GM19468 (cell line): ENCODE measurements around the gene CIB4.

ENCODE experiments used
- ATAC-seq: cut with Tn5 transposase; IDR thresholded peaks from one replicate; pipeline ENCODE4 v1.9.1; 2021; ENCODE audit warnings: mild to moderate bottlenecking, moderate library complexity, moderate number of reproducible peaks; ENCODE audit not compliant: unreplicated experiment; ENCODE audit errors: extremely low read depth

Gene CIB4

GRCh38 chr2:26590508-26590907 is 50.7 kb downstream of the CIB4 start:
- no peak for ATAC-seq

GRCh38 chr2:26588576-26588975 is 52.6 kb downstream of the CIB4 start:
- ATAC-seq: no peak

GRCh38 chr2:26587994-26588393 is 53.2 kb downstream of the CIB4 start:
- ATAC-seq: no peak

GRCh38 chr2:26585966-26586365 is 55.2 kb downstream of the CIB4 start:
- ATAC-seq: no peak

GRCh38 chr2:26585100-26585499 is 56.1 kb downstream of the CIB4 start:
- ATAC-seq: no peak

- ATAC-seq: no peak
Measured at GRCh38 chr2:26584656-26585055, 56.5 kb downstream of the CIB4 start.

GRCh38 chr2:26584191-26584590 is 57.0 kb downstream of the CIB4 start:
- no peak for ATAC-seq

GRCh38 chr2:26583381-26583911 is 57.7 kb downstream of the CIB4 start:
- no peak for ATAC-seq

GRCh38 chr2:26582890-26583289 is 58.3 kb downstream of the CIB4 start:
- ATAC-seq: no peak

- ATAC-seq: no peak
Measured at GRCh38 chr2:26581991-26582842, 58.9 kb downstream of the CIB4 start.

- no peak for ATAC-seq
Measured at GRCh38 chr2:26581266-26581990, 59.7 kb downstream of the CIB4 start.

- ATAC-seq: no peak
Measured at GRCh38 chr2:26580751-26581150, 60.4 kb downstream of the CIB4 start.

GRCh38 chr2:26580151-26580550 is 61.0 kb downstream of the CIB4 start:
- no peak for ATAC-seq

- no peak for ATAC-seq
Measured at GRCh38 chr2:26579723-26580040, 61.5 kb downstream of the CIB4 start.

GRCh38 chr2:26579025-26579722 is 62.0 kb downstream of the CIB4 start:
- ATAC-seq: no peak

GRCh38 chr2:26578581-26578980 is 62.6 kb downstream of the CIB4 start:
- no peak for ATAC-seq

GRCh38 chr2:26578113-26578458 is 63.1 kb downstream of the CIB4 start:
- ATAC-seq: no peak

GRCh38 chr2:26577442-26578112 is 63.6 kb downstream of the CIB4 start:
- no peak for ATAC-seq

GRCh38 chr2:26576565-26577441 is 64.4 kb downstream of the CIB4 start:
- no peak for ATAC-seq
